H9 (cell line): ENCODE measurements around the gene GHRL. TPM values are rescaled to one million over a fixed set of nuclear protein-coding genes. Genes with fewer than 3 reads are reported as not detected.

Experiments
- DNase-seq: peaks from one replicate; pipeline ENCODE4 v3.0.0-alpha.2; 2017
- H2AFZ ChIP-seq: one replicate; pipeline ENCODE4 v1.6.1; 2013; ENCODE audit warnings: mild to moderate bottlenecking, low read length, control low read depth, moderate library complexity
- H2AK5ac ChIP-seq: 2 replicates; pipeline ENCODE4 v1.6.1; 2013; ENCODE audit warnings: low read length, control low read depth, mixed read lengths; ENCODE audit not compliant: insufficient read length
- H2BK120ac ChIP-seq: one replicate; pipeline ENCODE4 v1.6.1; 2013; ENCODE audit warnings: low read depth, mild to moderate bottlenecking, low read length, control low read depth, inconsistent platforms; ENCODE audit not compliant: poor library complexity, severe bottlenecking
- H2BK12ac ChIP-seq: 2 replicates; pipeline ENCODE4 v1.6.1; 2013; ENCODE audit warnings: low read length, control low read depth, mixed read lengths, low read depth; ENCODE audit not compliant: insufficient read length
- H2BK15ac ChIP-seq: 2 replicates; pipeline ENCODE4 v1.6.1; 2013; ENCODE audit warnings: low read depth, low read length, control low read depth
- H2BK20ac ChIP-seq: one replicate; pipeline ENCODE4 v1.6.1; 2013; ENCODE audit warnings: low read depth, mild to moderate bottlenecking, low read length, control low read depth, inconsistent platforms; ENCODE audit not compliant: poor library complexity, severe bottlenecking
- H2BK5ac ChIP-seq: 2 replicates; pipeline ENCODE4 v1.6.1; 2013; ENCODE audit warnings: low read length, control low read depth, mixed read lengths; ENCODE audit not compliant: insufficient read length
- H3K14ac ChIP-seq: 2 replicates; pipeline ENCODE4 v1.6.1; 2013; ENCODE audit warnings: low read length, control low read depth; ENCODE audit not compliant: insufficient read depth
- H3K18ac ChIP-seq: 2 replicates; pipeline ENCODE4 v1.6.1; 2013; ENCODE audit warnings: low read depth, mild to moderate bottlenecking, mixed read lengths, low read length, control low read depth; ENCODE audit not compliant: insufficient read length
- H3K23ac ChIP-seq: 2 replicates; pipeline ENCODE4 v1.6.1; 2013; ENCODE audit warnings: low read length, control low read depth, mixed read lengths, low read depth; ENCODE audit not compliant: insufficient read length
- H3K23me2 ChIP-seq: 2 replicates; pipeline ENCODE4 v1.6.1; 2013; ENCODE audit warnings: low read depth, mild to moderate bottlenecking, mixed read lengths, low read length, control low read depth; ENCODE audit not compliant: insufficient read length, poor library complexity, severe bottlenecking
- H3K27ac ChIP-seq: 2 replicates; pipeline ENCODE4 v1.5.1; 2013; ENCODE audit warnings: low read length, control low read depth, mixed read lengths, low read depth; ENCODE audit not compliant: insufficient read length
- H3K27me3 ChIP-seq: 2 replicates; pipeline ENCODE4 v1.6.1; 2013; ENCODE audit warnings: low read length, control low read depth, inconsistent platforms; ENCODE audit not compliant: insufficient read depth
- H3K4ac ChIP-seq: 2 replicates; pipeline ENCODE4 v1.6.1; 2013; ENCODE audit warnings: low read depth, mild to moderate bottlenecking, control low read depth, inconsistent platforms, low read length, moderate library complexity
- H3K4me1 ChIP-seq: 2 replicates; pipeline ENCODE4 v1.6.1; 2013; ENCODE audit warnings: low read length, control low read depth, inconsistent platforms; ENCODE audit not compliant: insufficient read depth
- H3K4me2 ChIP-seq: 2 replicates; pipeline ENCODE4 v1.6.1; 2013; ENCODE audit warnings: low read length, control low read depth, mixed read lengths; ENCODE audit not compliant: insufficient read length, insufficient read depth
- H3K56ac ChIP-seq: 2 replicates; pipeline ENCODE4 v1.6.1; 2013; ENCODE audit warnings: low read depth, mild to moderate bottlenecking, mixed read lengths, low read length, control low read depth; ENCODE audit not compliant: insufficient read length
- H3K79me1 ChIP-seq: 2 replicates; pipeline ENCODE4 v1.6.1; 2013; ENCODE audit warnings: low read depth, mild to moderate bottlenecking, moderate library complexity, low read length, control low read depth, inconsistent platforms; ENCODE audit not compliant: insufficient read depth, poor library complexity, severe bottlenecking
- H3K79me2 ChIP-seq: 2 replicates; pipeline ENCODE4 v1.6.1; 2013; ENCODE audit warnings: low read length, control low read depth, inconsistent platforms; ENCODE audit not compliant: insufficient read depth
- H3K9ac ChIP-seq: 2 replicates; pipeline ENCODE4 v1.6.1; 2013; ENCODE audit warnings: low read length, control low read depth, mixed read lengths; ENCODE audit not compliant: insufficient read length; ENCODE audit errors: extremely low read depth
- H3K9me3 ChIP-seq: one replicate; pipeline ENCODE4 v1.6.1; 2013; ENCODE audit warnings: low read depth, low read length, inconsistent platforms; ENCODE audit not compliant: control insufficient read depth
- H3T11ph ChIP-seq: one replicate; pipeline ENCODE4 v1.6.1; 2013; ENCODE audit warnings: mild to moderate bottlenecking, low read length, control low read depth, inconsistent platforms
- H4K20me1 ChIP-seq: one replicate; pipeline ENCODE4 v1.6.1; 2013; ENCODE audit not compliant: control insufficient read depth, insufficient read length, insufficient read depth
- H4K5ac ChIP-seq: 2 replicates; pipeline ENCODE4 v1.6.1; 2013; ENCODE audit warnings: low read depth, mild to moderate bottlenecking, mixed read lengths, low read length, control low read depth; ENCODE audit not compliant: insufficient read length
- H4K8ac ChIP-seq: replicated peaks from 2 replicates; pipeline ENCODE4 v1.6.1; 2013; ENCODE audit warnings: low read length, control low read depth, mixed read lengths, low read depth; ENCODE audit not compliant: insufficient read length
- H4K91ac ChIP-seq: 2 replicates; pipeline ENCODE4 v1.6.1; 2013; ENCODE audit warnings: low read depth, mild to moderate bottlenecking, moderate library complexity, mixed read lengths, low read length, control low read depth; ENCODE audit not compliant: insufficient read length
- H3K27ac Mint-ChIP-seq, 3 experiments: 2 replicates in 2 of 3; 3 replicates in 1 of 3; pipeline ENCODE4 v1.8.0; 2020 to 2021; ENCODE audit warnings: mixed read lengths in 3 of 3, mild to moderate bottlenecking in 1 of 3, moderate library complexity in 1 of 3
- H3K27me3 Mint-ChIP-seq: 2 replicates; pipeline ENCODE4 v1.8.0; 2021; ENCODE audit warnings: low read depth, mild to moderate bottlenecking, moderate library complexity, mixed read lengths
- H3K36me3 Mint-ChIP-seq, 3 experiments: 2 replicates in 2 of 3; 3 replicates in 1 of 3; pipeline ENCODE4 v1.8.0; 2020 to 2021; ENCODE audit warnings: low read depth in 3 of 3, mixed read lengths in 3 of 3; ENCODE audit not compliant: insufficient read depth in 1 of 3
- H3K4me1 Mint-ChIP-seq, 2 experiments: 2 replicates each; pipeline ENCODE4 v1.8.0; 2020; ENCODE audit warnings: mixed read lengths in 2 of 2
- H3K4me3 Mint-ChIP-seq, 2 experiments: 2 replicates in 1 of 2; 3 replicates in 1 of 2; pipeline ENCODE4 v1.8.0; 2020 to 2021; ENCODE audit warnings: mild to moderate bottlenecking in 2 of 2, mixed read lengths in 2 of 2, moderate library complexity in 1 of 2
- H3K9me3 Mint-ChIP-seq, 2 experiments: 2 replicates in 1 of 2; 3 replicates in 1 of 2; pipeline ENCODE4 v1.8.0; 2020; ENCODE audit warnings: mild to moderate bottlenecking in 2 of 2, mixed read lengths in 2 of 2, moderate library complexity in 1 of 2
- WGBS: extraction: QIAGEN DNeasy Blood & Tissue Kit; methylation state at CpG from one replicate; pipeline ENCODE4 v1.1.7; 2013; ENCODE audit warnings: missing lambda C conversion rate, low lambda C conversion rate, mixed read lengths; ENCODE audit not compliant: insufficient read length; ENCODE audit errors: extremely low coverage; 5-methylcytosine and 5-hydroxymethylcytosine counted together
- total RNA-seq: library from RNA; stranded (reverse); gene quantifications from 2 replicates; pipeline ENCODE4 v1.2.1, GENCODE V29; 2021
- TF ChIP-seq, protein P1 (sequence below): fragments of 200-600 bp; sonication (generic); conservative IDR thresholded peaks from 3 replicates; pipeline ENCODE4 v1.8.0; 2021; ENCODE audit warnings: antibody characterized with exemption, mild to moderate bottlenecking

The GHRL gene
- total RNA-seq, 1 experiment from 2014 or later = 1.3 TPM

DNA sequence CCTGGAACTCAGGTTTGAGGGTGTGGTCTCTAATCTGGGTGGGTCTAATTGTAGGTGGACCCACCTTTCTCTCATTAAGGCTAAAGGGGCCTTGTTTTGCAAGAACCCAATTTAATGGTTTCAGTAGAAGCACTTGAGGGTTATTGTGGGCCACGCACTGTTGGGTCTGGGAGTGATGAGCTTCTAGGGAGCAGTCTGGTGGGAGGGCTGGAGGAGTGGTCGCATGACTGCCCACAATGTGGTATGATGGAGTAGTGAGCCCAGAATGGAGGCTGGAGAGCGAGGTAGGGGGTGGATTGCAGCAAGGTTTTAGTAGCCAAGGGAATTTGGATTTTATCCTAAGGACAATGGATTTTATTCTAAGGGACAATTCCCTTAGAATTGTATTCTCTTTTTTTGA lies 41.7 kb downstream of the GHRL start:
- peaks cover 45 to 66% (median 55%) of the 10 kb centered on the region in 3 experiments for H3K36me3 Mint-ChIP-seq
- Histone ChIP-seq H3K14ac (no peak overlapping the region), H3K9me3 (no peaks in the 10 kb centered on the region), H3T11ph (no peak overlapping the region), H3K27me3 (no peaks in the 10 kb centered on the region), H2BK120ac (no peak overlapping the region), H2AK5ac (no peak overlapping the region), H3K9ac (no peak overlapping the region), H3K4me2 (peak overlapping the region; percentile 88), H3K23me2 (peaks cover 13% of the 10 kb centered on the region), H2BK5ac (no peak overlapping the region), H3K18ac (no peak overlapping the region), H4K5ac (no peak overlapping the region), H3K27ac (no peak overlapping the region), H2AFZ (no peak overlapping the region), H3K23ac (no peak overlapping the region), H4K91ac (no peak overlapping the region), H2BK20ac (no peak overlapping the region), H3K56ac (no peak overlapping the region), H3K4ac (no peak overlapping the region), H3K79me2 (peaks cover 13% of the 10 kb centered on the region; the same call in 1 of the 2 replicates), H2BK12ac (no peak overlapping the region), H4K8ac (no peak overlapping the region), H2BK15ac (no peak overlapping the region), H4K20me1 (no peaks in the 10 kb centered on the region), H3K79me1 (no peaks in the 10 kb centered on the region), H3K4me1 (peaks cover 3% of the 10 kb centered on the region; the same call in 1 of the 2 replicates)
- WGBS = no CpG with 5 or more reads among the region's 3 CpGs
- H3K4me1 Mint-ChIP-seq = peaks cover 26 to 27% of the 10 kb centered on the region in 2 experiments
- peaks cover 16% of the 10 kb centered on the region in 2 experiments for H3K9me3 Mint-ChIP-seq
- no peak for DNase-seq
- H3K27ac Mint-ChIP-seq = peak overlapping the region in 1 of 3 experiments; percentile 21; a peak in 1 of 7 replicates
- H3K27me3 Mint-ChIP-seq = peaks cover 13% of the 10 kb centered on the region
- peak overlapping the region; percentile 83 to 94 for H3K4me3 Mint-ChIP-seq
- TF ChIP-seq, protein P1, sequence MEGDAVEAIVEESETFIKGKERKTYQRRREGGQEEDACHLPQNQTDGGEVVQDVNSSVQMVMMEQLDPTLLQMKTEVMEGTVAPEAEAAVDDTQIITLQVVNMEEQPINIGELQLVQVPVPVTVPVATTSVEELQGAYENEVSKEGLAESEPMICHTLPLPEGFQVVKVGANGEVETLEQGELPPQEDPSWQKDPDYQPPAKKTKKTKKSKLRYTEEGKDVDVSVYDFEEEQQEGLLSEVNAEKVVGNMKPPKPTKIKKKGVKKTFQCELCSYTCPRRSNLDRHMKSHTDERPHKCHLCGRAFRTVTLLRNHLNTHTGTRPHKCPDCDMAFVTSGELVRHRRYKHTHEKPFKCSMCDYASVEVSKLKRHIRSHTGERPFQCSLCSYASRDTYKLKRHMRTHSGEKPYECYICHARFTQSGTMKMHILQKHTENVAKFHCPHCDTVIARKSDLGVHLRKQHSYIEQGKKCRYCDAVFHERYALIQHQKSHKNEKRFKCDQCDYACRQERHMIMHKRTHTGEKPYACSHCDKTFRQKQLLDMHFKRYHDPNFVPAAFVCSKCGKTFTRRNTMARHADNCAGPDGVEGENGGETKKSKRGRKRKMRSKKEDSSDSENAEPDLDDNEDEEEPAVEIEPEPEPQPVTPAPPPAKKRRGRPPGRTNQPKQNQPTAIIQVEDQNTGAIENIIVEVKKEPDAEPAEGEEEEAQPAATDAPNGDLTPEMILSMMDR = no peak
